SU-DHL-6 (cell line): ENCODE data around the gene YKT6.

Source experiments
- CTCF ChIP-seq: fragments of 200-600 bp; sonication (generic); IDR thresholded peaks from one replicate; pipeline ENCODE4 v1.5.1; 2017; ENCODE audit warnings: antibody characterized with exemption, mild to moderate bottlenecking, low read length, moderate library complexity; ENCODE audit not compliant: insufficient read depth, poor library complexity, severe bottlenecking
- EZH2phosphoT487 ChIP-seq: fragments of 200-600 bp; sonication (generic), shearing (Covaris generic); conservative IDR thresholded peaks from 2 replicates; pipeline ENCODE4 v1.6.1; 2018; ENCODE audit warnings: mild to moderate bottlenecking, antibody characterized with exemption, low read length, moderate library complexity, mixed read lengths

GRCh38 chr7:44197474-44197873, 3.3 kb upstream of the YKT6 start:
- TF ChIP-seq EZH2phosphoT487 = no peak
- no peak for TF ChIP-seq CTCF
